Sigmoid colon (tissue), 4 donors: ENCODE measurements around the gene THRB.

Experiments used
- POLR2A ChIP-seq, 2 donors: fragments of 450-650 bp; IDR thresholded peaks; one replicate each; pipeline ENCODE4 v1.6.1; 2016; ENCODE audit warnings: antibody characterized with exemption in 2 of 2, mild to moderate bottlenecking in 2 of 2, moderate library complexity in 2 of 2
- POLR2AphosphoS5 ChIP-seq, 4 donors: sonication (generic); formaldehyde crosslinking; IDR thresholded peaks; one replicate each; pipeline ENCODE4 v1.6.1; 2017; ENCODE audit warnings: antibody characterized with exemption in 4 of 4
- TF ChIP-seq, protein P1 (sequence below), 4 experiments: fragments of 450-650 bp in 3 of 4; fragments of 200-600 bp in 1 of 4; IDR thresholded peaks; one replicate each; pipeline ENCODE4 v1.5.1; 2016 to 2019; ENCODE audit warnings: antibody characterized with exemption in 4 of 4, mild to moderate bottlenecking in 3 of 4, moderate library complexity in 2 of 4

DNA sequence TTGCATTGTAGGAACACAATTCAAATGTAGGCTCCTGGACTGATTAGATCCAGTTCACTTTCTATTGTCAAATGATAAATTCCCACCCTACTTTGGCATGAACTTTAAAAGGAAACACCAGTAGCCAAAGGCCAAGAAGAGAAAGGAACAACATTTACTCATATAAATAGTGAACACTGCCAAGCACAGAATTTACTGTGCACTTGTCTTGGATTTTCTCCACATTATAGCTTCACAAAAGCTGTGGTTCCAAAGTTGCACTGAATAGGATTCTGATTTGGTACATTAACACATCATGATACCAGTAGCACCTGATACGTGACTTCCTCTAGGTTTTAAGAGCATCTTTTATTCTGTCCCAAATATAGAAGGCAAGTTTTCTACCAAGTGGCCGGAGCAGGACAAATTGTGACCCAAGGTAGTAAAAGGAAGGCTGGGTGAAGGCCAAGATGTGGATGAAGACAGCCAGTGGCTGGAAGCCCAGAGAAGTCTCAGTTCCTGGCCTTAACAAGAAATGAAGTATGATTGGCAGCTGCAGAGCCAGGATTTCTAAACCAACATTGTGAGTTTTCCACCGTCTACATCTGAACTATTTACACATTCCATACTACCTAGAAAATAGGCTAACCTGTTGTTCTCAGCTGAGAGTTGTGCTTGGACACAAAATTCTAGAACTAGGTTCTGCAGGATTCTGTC, 206.7 kb downstream of the THRB start:
- TF ChIP-seq, protein P1, sequence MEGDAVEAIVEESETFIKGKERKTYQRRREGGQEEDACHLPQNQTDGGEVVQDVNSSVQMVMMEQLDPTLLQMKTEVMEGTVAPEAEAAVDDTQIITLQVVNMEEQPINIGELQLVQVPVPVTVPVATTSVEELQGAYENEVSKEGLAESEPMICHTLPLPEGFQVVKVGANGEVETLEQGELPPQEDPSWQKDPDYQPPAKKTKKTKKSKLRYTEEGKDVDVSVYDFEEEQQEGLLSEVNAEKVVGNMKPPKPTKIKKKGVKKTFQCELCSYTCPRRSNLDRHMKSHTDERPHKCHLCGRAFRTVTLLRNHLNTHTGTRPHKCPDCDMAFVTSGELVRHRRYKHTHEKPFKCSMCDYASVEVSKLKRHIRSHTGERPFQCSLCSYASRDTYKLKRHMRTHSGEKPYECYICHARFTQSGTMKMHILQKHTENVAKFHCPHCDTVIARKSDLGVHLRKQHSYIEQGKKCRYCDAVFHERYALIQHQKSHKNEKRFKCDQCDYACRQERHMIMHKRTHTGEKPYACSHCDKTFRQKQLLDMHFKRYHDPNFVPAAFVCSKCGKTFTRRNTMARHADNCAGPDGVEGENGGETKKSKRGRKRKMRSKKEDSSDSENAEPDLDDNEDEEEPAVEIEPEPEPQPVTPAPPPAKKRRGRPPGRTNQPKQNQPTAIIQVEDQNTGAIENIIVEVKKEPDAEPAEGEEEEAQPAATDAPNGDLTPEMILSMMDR (IDR thresholded peaks at IDR 0.05): no peak
- TF ChIP-seq POLR2AphosphoS5 (IDR thresholded peaks at IDR 0.05) (peak in 2 of 4 donors; percentile 64 to 73), POLR2A (IDR thresholded peaks at IDR 0.05) (no peak)
